Measurements from ENCODE around the gene UCN3.

Gene UCN3

GRCh38 chr10:5319863-5320262 is 44.9 kb upstream of the UCN3 start:
- no peak overlapping the region for H3K4me3 ChIP-seq (ENCODE audit: low read depth, low read length)
- POLR2A ChIA-PET = no interaction called here
- H3K27ac ChIP-seq (ENCODE audit: extremely low read depth, low read depth, low read length) = no peak overlapping the region
- no peaks in the 10 kb centered on the region for H3K4me1 ChIP-seq (ENCODE audit: control insufficient read depth, insufficient read depth, low read length)
- TF ChIP-seq, protein P1, sequence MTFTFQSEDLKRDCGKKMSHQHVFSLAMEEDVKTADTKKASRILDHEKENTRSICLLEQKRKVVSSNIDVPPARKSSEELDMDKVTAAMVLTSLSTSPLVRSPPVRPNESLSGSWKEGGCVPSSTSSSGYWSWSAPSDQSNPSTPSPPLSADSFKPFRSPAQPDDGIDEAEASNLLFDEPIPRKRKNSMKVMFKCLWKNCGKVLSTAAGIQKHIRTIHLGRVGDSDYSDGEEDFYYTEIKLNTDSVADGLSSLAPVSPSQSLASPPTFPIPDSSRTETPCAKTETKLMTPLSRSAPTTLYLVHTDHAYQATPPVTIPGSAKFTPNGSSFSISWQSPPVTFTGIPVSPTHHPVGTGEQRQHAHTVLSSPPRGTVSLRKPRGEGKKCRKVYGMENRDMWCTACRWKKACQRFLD (tag by site-specific recombination; IDR thresholded peaks at IDR 0.05) = no peak
- TF ChIP-seq ZNF37A (tag by site-specific recombination; IDR thresholded peaks at IDR 0.05) = no peak
- no peak for TF ChIP-seq CTCF (tag by site-specific recombination; IDR thresholded peaks at IDR 0.05)
- TF ChIP-seq ZNF585B (tag by site-specific recombination; IDR thresholded peaks at IDR 0.05) = no peak
- no peak for TF ChIP-seq ZNF610 (tag by site-specific recombination; IDR thresholded peaks at IDR 0.05; ENCODE audit: borderline replicate concordance)
- TF ChIP-seq, protein P2, sequence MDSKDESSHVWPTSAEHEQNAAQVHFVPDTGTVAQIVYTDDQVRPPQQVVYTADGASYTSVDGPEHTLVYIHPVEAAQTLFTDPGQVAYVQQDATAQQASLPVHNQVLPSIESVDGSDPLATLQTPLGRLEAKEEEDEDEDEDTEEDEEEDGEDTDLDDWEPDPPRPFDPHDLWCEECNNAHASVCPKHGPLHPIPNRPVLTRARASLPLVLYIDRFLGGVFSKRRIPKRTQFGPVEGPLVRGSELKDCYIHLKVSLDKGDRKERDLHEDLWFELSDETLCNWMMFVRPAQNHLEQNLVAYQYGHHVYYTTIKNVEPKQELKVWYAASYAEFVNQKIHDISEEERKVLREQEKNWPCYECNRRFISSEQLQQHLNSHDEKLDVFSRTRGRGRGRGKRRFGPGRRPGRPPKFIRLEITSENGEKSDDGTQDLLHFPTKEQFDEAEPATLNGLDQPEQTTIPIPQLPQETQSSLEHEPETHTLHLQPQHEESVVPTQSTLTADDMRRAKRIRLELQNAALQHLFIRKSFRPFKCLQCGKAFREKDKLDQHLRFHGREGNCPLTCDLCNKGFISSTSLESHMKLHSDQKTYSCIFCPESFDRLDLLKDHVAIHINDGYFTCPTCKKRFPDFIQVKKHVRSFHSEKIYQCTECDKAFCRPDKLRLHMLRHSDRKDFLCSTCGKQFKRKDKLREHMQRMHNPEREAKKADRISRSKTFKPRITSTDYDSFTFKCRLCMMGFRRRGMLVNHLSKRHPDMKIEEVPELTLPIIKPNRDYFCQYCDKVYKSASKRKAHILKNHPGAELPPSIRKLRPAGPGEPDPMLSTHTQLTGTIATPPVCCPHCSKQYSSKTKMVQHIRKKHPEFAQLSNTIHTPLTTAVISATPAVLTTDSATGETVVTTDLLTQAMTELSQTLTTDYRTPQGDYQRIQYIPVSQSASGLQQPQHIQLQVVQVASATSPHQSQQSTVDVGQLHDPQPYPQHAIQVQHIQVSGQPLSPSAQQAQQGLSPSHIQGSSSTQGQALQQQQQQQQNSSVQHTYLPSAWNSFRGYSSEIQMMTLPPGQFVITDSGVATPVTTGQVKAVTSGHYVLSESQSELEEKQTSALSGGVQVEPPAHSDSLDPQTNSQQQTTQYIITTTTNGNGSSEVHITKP (tag by site-specific recombination; IDR thresholded peaks at IDR 0.05) = no peak
- no peak for TF ChIP-seq ZNF341 (tag by site-specific recombination; IDR thresholded peaks at IDR 0.05; ENCODE audit: low read depth)
- no peak for TF ChIP-seq ZBTB21 (tag by site-specific recombination; IDR thresholded peaks at IDR 0.05)
- TF ChIP-seq TCF7L2 (IDR thresholded peaks at IDR 0.05; ENCODE audit: borderline replicate concordance, low read depth, low read length) = no peak
- TF ChIP-seq, protein P3, sequence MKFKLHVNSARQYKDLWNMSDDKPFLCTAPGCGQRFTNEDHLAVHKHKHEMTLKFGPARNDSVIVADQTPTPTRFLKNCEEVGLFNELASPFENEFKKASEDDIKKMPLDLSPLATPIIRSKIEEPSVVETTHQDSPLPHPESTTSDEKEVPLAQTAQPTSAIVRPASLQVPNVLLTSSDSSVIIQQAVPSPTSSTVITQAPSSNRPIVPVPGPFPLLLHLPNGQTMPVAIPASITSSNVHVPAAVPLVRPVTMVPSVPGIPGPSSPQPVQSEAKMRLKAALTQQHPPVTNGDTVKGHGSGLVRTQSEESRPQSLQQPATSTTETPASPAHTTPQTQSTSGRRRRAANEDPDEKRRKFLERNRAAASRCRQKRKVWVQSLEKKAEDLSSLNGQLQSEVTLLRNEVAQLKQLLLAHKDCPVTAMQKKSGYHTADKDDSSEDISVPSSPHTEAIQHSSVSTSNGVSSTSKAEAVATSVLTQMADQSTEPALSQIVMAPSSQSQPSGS (tag by site-specific recombination; IDR thresholded peaks at IDR 0.05; ENCODE audit: low read depth) = no peak
- no peak for TF ChIP-seq MZF1 (tag by site-specific recombination; IDR thresholded peaks at IDR 0.05; ENCODE audit: borderline replicate concordance)
- no peaks in the 10 kb centered on the region for H3K36me3 ChIP-seq (ENCODE audit: control insufficient read depth in 2 of 2, insufficient read depth in 1 of 2, low read length in 2 of 2)
- no peaks in the 10 kb centered on the region for H3K9me3 ChIP-seq (ENCODE audit: control insufficient read depth, insufficient read depth, low read depth, low read length)
- CTCF ChIA-PET = no interaction called here

GRCh38 chr10:5321273-5321672 is 43.5 kb upstream of the UCN3 start:
- POLR2A ChIA-PET = no interaction called here
- CTCF ChIA-PET = no interaction called here
- TF ChIP-seq ZNF366 (tag by site-specific recombination; conservative IDR thresholded peaks at IDR 0.05) = no peak
- peak; percentile 95 for TF ChIP-seq ZNF549 (tag by site-specific recombination; IDR thresholded peaks at IDR 0.05)
- no peaks in the 10 kb centered on the region for H3K4me1 ChIP-seq (ENCODE audit: control insufficient read depth, insufficient read depth, low read length)
- no peak overlapping the region for H3K27ac ChIP-seq (ENCODE audit: extremely low read depth, low read depth, low read length)
- H3K9me3 ChIP-seq (ENCODE audit: control insufficient read depth, insufficient read depth, low read depth, low read length) = no peaks in the 10 kb centered on the region
- H3K4me3 ChIP-seq (ENCODE audit: low read depth, low read length) = no peak overlapping the region
- no peaks in the 10 kb centered on the region for H3K36me3 ChIP-seq (ENCODE audit: control insufficient read depth in 2 of 2, insufficient read depth in 1 of 2, low read length in 2 of 2)

GRCh38 chr10:5323446-5323845 is 41.3 kb upstream of the UCN3 start:
- Histone ChIP-seq H3K36me3 (ENCODE audit: control insufficient read depth in 2 of 2, insufficient read depth in 1 of 2, low read length in 2 of 2) (no peaks in the 10 kb centered on the region), H3K27ac (ENCODE audit: extremely low read depth, low read depth, low read length) (no peak overlapping the region), H3K4me1 (ENCODE audit: control insufficient read depth, insufficient read depth, low read length) (no peaks in the 10 kb centered on the region), H3K9me3 (ENCODE audit: control insufficient read depth, insufficient read depth, low read depth, low read length) (no peaks in the 10 kb centered on the region), H3K4me3 (ENCODE audit: low read depth, low read length) (no peak overlapping the region)
- ChIA-PET CTCF (no interaction called here), POLR2A (no interaction called here)
- TF ChIP-seq IKZF3 (tag by site-specific recombination; IDR thresholded peaks at IDR 0.05) (no peak), ZNF133 (tag by site-specific recombination; IDR thresholded peaks at IDR 0.05) (no peak), HOXC10 (CRISPR knock-in tag; IDR thresholded peaks at IDR 0.05) (no peak), ZNF148 (tag by site-specific recombination; IDR thresholded peaks at IDR 0.05; ENCODE audit: borderline replicate concordance) (no peak), ZBTB17 (tag by site-specific recombination; IDR thresholded peaks at IDR 0.05) (no peak), EGR2 (tag by site-specific recombination; IDR thresholded peaks at IDR 0.05; ENCODE audit: low read depth) (no peak), KLF9 (tag by site-specific recombination; IDR thresholded peaks at IDR 0.05; ENCODE audit: low read depth) (no peak), ZNF354C (tag by site-specific recombination; IDR thresholded peaks at IDR 0.05; ENCODE audit: borderline replicate concordance, low read depth) (no peak), ZNF341 (tag by site-specific recombination; IDR thresholded peaks at IDR 0.05; ENCODE audit: low read depth) (no peak)

All from HEK293 (cell line).